Measurements from ENCODE around the gene SNX27. TPM values are rescaled to one million over a fixed set of nuclear protein-coding genes. Genes with fewer than 3 reads are reported as not detected.
A peak's percentile ranks its signal among the peaks of the same experiment; 100 is the strongest.

Gene SNX27
- total RNA-seq, 1 donor from 2014 or later, result 18.8 TPM

GRCh38 chr1:151581451-151581850, 30.4 kb upstream of the SNX27 start:
- no peaks in the 10 kb centered on the region for H3K27me3 ChIP-seq (ENCODE audit: control insufficient read depth, insufficient read depth, low read length)
- H3K36me3 ChIP-seq (ENCODE audit: control insufficient read depth, insufficient read depth, low read length), result peaks cover 4% of the 10 kb centered on the region
- no peak overlapping the region for H3K4me3 ChIP-seq (ENCODE audit: low read depth, low read length)
- DNase-seq (ENCODE audit: low read depth), result no peak
- no peak for TF ChIP-seq CTCF (IDR thresholded peaks at IDR 0.05; ENCODE audit: insufficient read depth, low read length, poor library complexity, severe bottlenecking)

- H3K36me3 ChIP-seq (ENCODE audit: control insufficient read depth, insufficient read depth, low read length), result peaks cover 4% of the 10 kb centered on the region
- TF ChIP-seq CTCF (IDR thresholded peaks at IDR 0.05; ENCODE audit: insufficient read depth, low read length, poor library complexity, severe bottlenecking), result no peak
Observed at GRCh38 chr1:151581921-151582320, 29.9 kb upstream of the SNX27 start.

GRCh38 chr1:151583796-151584195, 28.1 kb upstream of the SNX27 start:
- no peak for TF ChIP-seq CTCF (IDR thresholded peaks at IDR 0.05; ENCODE audit: insufficient read depth, low read length, poor library complexity, severe bottlenecking)
- Histone ChIP-seq H3K4me3 (ENCODE audit: low read depth, low read length) (no peak overlapping the region), H3K36me3 (ENCODE audit: control insufficient read depth, insufficient read depth, low read length) (peaks cover 2% of the 10 kb centered on the region), H3K27me3 (ENCODE audit: control insufficient read depth, insufficient read depth, low read length) (no peaks in the 10 kb centered on the region)
- DNase-seq (ENCODE audit: low read depth), result no peak

More at GRCh38 chr1:151581921-151582320, 29.9 kb upstream of the SNX27 start:
- Histone ChIP-seq H3K4me3 (ENCODE audit: low read depth, low read length) (no peak overlapping the region), H3K27me3 (ENCODE audit: control insufficient read depth, insufficient read depth, low read length) (no peaks in the 10 kb centered on the region)
- no peak for DNase-seq (ENCODE audit: low read depth)

GRCh38 chr1:151584278-151584677, 27.6 kb upstream of the SNX27 start:
- H3K27me3 ChIP-seq (ENCODE audit: control insufficient read depth, insufficient read depth, low read length), result no peaks in the 10 kb centered on the region
- DNase-seq (ENCODE audit: low read depth), result no peak
- H3K4me3 ChIP-seq (ENCODE audit: low read depth, low read length), result no peak overlapping the region
- H3K36me3 ChIP-seq (ENCODE audit: control insufficient read depth, insufficient read depth, low read length), result peaks cover 2% of the 10 kb centered on the region
- TF ChIP-seq CTCF (IDR thresholded peaks at IDR 0.05; ENCODE audit: insufficient read depth, low read length, poor library complexity, severe bottlenecking), result no peak

GRCh38 chr1:151584780-151585179, 27.1 kb upstream of the SNX27 start:
- Histone ChIP-seq H3K27me3 (ENCODE audit: control insufficient read depth, insufficient read depth, low read length) (no peaks in the 10 kb centered on the region), H3K36me3 (ENCODE audit: control insufficient read depth, insufficient read depth, low read length) (peaks cover under 1% of the 10 kb centered on the region), H3K4me3 (ENCODE audit: low read depth, low read length) (no peak overlapping the region)
- no peak for TF ChIP-seq CTCF (IDR thresholded peaks at IDR 0.05; ENCODE audit: insufficient read depth, low read length, poor library complexity, severe bottlenecking)
- DNase-seq (ENCODE audit: low read depth), result no peak

- Histone ChIP-seq H3K27me3 (ENCODE audit: control insufficient read depth, insufficient read depth, low read length) (no peaks in the 10 kb centered on the region), H3K36me3 (ENCODE audit: control insufficient read depth, insufficient read depth, low read length) (no peaks in the 10 kb centered on the region), H3K4me3 (ENCODE audit: low read depth, low read length) (no peak overlapping the region)
- peak; percentile 82 for DNase-seq (ENCODE audit: low read depth)
- no peak for TF ChIP-seq CTCF (IDR thresholded peaks at IDR 0.05; ENCODE audit: insufficient read depth, low read length, poor library complexity, severe bottlenecking)
Observed at GRCh38 chr1:151585622-151586021, 26.2 kb upstream of the SNX27 start.
